MG63 (cell line): ENCODE data around the gene PLEKHJ1. TPM values are rescaled to one million over a fixed set of nuclear protein-coding genes. Genes with fewer than 3 reads are reported as not detected.

Source experiments
- DNase-seq: peaks from one replicate; pipeline ENCODE4 v3.0.0-alpha.2; 2020
- H3K27me3 ChIP-seq: fragments of 250-450 bp; sonication (Bioruptor Pico); 2 replicates; pipeline ENCODE4 v1.5.1; 2020; ENCODE audit warnings: mild to moderate bottlenecking, moderate library complexity
- H3K36me3 ChIP-seq: fragments of 250-450 bp; sonication (Bioruptor Pico); 2 replicates; pipeline ENCODE4 v1.5.1; 2020; ENCODE audit warnings: mild to moderate bottlenecking, moderate library complexity
- H3K4me3 ChIP-seq: fragments of 250-450 bp; sonication (Bioruptor Pico); 2 replicates; pipeline ENCODE4 v1.5.1; 2020; ENCODE audit warnings: mild to moderate bottlenecking, moderate library complexity
- H3K9me3 ChIP-seq: fragments of 250-450 bp; sonication (Bioruptor Pico); 2 replicates; pipeline ENCODE4 v1.5.1; 2020; ENCODE audit warnings: mild to moderate bottlenecking, moderate library complexity
- total RNA-seq: library from RNA; depleted of rRNA; stranded (reverse); fragments of >200 nt; shearing (Covaris generic); gene quantifications from 2 replicates; pipeline ENCODE4 v1.2.3, GENCODE V29; 2014; ENCODE audit warnings: low replicate concordance

Gene PLEKHJ1
- total RNA-seq, 1 experiment from 2014 or later, result 25.6 TPM

- Histone ChIP-seq H3K27me3 (no peaks in the 10 kb centered on the region), H3K9me3 (no peaks in the 10 kb centered on the region), H3K4me3 (no peak overlapping the region), H3K36me3 (peaks cover 10% of the 10 kb centered on the region)
- peak; percentile 26 for DNase-seq
Measured at GRCh38 chr19:2231621-2232221, 4.4 kb downstream of the PLEKHJ1 start.

DNA sequence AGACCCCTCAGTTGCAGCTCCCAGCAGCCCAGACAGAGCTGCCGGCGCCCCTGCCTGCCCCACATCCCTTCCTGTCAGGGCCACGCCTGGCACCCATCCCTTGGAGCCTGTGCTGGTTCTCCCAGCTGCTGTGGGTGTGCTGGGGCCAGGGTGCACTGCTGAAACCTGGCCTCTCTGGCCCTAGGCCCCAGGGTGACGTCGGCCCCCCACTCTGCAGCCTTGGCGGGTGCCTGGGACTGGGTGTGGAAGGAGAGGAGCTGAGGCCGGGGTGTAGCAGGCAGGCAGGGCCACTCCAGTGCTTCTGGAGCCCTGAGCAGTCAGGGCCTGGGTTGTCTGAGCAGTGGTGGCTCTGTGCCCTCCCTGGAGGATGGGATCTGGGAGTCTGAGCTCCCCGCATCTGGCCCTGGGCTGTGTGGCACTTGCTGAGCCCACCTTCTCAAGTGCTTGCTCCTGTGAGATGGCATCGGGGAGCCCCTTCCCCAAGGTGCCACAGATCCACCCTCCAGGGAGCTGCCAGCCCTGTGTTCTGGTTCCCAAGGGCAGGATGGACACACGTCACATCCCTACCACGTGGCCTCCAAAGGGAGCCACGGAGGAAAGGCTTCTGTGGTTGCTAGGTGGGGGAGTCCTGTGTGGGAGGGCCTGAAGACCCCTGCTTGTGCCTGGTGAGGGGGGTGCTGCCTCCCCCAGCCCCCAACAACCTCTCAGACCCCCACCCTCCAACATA lies 5.2 kb downstream of the PLEKHJ1 start:
- H3K36me3 ChIP-seq, result peaks cover 10% of the 10 kb centered on the region
- DNase-seq, result peak; percentile 59
- no peak overlapping the region for H3K4me3 ChIP-seq
- H3K27me3 ChIP-seq, result no peaks in the 10 kb centered on the region
- H3K9me3 ChIP-seq, result no peaks in the 10 kb centered on the region

DNA sequence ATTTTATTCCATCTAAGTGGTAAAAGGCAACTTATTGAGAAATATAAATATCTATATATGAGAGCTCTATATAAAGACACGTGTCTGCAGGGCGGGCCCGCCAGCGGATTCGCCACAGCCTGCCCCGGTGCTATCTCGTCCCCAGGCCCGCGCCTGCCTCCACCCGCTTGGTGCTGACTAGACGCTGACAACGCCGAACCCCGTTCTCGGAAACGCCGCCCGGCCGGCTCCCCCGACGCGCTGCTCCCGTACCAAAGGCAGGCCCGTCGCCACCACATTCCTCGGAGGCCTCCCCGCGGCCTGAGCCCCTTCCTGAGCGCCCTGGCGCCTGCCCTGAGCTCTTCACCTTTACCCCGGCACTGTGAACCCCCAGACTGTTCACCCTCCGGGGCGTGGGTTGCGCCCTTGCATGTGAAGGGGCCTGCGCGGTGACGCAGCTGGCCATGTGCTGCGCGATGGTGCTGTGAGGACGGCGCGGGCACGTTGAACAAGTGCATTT lies 6.0 kb downstream of the PLEKHJ1 start:
- H3K9me3 ChIP-seq, result no peaks in the 10 kb centered on the region
- H3K27me3 ChIP-seq, result no peaks in the 10 kb centered on the region
- peaks cover 10% of the 10 kb centered on the region; the same call in 1 of the 2 replicates for H3K36me3 ChIP-seq
- DNase-seq, result no peak
- H3K4me3 ChIP-seq, result no peak overlapping the region

DNA sequence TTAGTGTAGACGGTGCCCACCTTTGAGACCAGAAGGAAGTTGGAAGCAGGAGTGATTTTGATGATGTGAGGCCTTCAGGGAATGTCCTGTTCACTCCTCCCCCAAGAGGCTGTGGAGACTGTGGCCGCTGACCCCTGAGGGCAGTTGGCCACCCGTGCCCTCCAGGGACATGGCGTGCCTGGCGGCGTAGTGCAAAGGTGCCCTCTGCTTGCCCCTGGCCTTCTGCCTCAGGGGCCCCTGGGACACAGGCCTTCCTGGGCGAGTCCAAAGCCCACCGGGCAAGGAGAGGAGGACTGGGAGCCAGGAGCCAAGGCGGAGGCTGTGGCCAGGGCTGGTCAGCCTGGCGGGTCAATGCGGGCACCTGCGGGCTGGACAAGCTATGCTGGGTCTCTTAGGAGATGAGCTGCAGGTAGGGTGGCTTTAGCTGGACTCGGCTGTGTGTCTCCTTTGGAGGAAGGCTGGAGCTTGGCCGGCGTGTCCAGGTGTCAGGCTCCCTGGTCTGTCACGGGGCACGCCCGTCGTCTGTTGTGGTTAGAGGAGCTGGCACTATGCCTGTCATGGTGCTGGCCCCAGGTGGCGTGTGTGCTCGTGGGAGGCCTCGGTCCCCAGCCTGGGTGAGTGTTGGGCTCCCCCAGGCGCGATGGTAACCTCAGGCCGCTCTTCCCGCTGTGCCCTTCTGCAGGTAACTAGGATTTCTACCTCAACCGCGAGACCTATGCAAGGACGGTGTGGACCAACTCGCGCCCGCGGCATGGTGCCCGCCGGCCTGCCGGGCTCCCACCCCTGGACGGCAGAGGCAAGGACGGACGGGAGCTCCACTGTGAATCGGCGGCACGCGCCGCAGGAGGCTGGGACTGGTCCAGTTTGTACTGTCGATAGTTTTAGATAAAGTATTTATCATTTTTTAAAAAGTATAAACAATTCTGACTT lies 6.8 kb downstream of the PLEKHJ1 start:
- H3K9me3 ChIP-seq, result no peaks in the 10 kb centered on the region
- no peaks in the 10 kb centered on the region for H3K27me3 ChIP-seq
- DNase-seq, result no peak
- H3K4me3 ChIP-seq, result no peak overlapping the region
- H3K36me3 ChIP-seq, result peaks cover 10% of the 10 kb centered on the region; the same call in 1 of the 2 replicates

DNA sequence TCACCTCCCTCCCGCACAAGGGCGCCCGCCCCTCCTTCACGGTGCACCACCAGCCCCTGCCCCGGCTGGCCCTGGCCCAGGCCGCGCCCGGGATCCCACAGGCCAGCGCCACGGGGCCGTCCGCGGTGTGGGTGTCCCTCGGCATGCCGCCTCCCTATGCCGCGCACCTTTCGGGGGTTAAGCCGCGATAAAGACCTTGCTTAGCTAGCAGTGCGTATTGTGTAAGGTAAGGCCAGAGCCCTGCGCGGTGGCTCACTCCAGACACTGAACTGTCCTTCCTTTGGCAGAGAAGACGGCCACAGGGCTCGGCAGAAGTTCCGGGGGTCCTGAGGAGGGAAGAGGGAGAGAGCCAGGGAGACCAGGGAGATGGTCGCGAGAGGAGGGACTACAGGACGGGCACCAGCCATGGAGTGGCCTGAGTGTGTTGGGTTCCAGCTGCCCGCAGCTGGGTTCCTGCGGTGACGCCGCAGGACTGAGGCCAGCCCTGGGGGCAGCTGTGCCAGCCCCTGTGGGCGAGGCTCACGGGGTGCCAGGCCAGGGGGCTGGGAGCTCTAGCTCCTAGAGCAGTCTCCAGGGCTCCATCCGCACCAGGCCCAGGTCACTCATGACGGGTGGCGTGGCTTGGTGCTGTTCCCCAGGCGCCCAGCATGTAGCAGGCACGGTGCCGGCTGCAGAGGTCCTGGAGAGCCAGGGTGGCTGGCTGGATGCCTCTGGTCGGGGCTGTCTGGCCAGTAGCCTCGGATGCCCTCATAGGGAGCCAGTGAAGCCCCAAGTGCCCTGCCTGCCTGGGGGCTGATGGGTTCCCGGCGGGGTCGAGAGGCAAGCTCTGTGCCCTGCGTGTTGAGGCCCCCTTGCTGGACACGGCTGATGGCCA lies 7.7 kb downstream of the PLEKHJ1 start:
- no peak for DNase-seq
- no peaks in the 10 kb centered on the region for H3K27me3 ChIP-seq
- peaks cover 9% of the 10 kb centered on the region; the same call in 1 of the 2 replicates for H3K36me3 ChIP-seq
- H3K4me3 ChIP-seq, result no peak overlapping the region
- no peaks in the 10 kb centered on the region for H3K9me3 ChIP-seq

- no peak for DNase-seq
- no peaks in the 10 kb centered on the region for H3K27me3 ChIP-seq
- H3K36me3 ChIP-seq, result peaks cover 7% of the 10 kb centered on the region; the same call in 1 of the 2 replicates
- H3K4me3 ChIP-seq, result no peak overlapping the region
- no peaks in the 10 kb centered on the region for H3K9me3 ChIP-seq
Measured at GRCh38 chr19:2227415-2228156, 8.5 kb downstream of the PLEKHJ1 start.

DNA sequence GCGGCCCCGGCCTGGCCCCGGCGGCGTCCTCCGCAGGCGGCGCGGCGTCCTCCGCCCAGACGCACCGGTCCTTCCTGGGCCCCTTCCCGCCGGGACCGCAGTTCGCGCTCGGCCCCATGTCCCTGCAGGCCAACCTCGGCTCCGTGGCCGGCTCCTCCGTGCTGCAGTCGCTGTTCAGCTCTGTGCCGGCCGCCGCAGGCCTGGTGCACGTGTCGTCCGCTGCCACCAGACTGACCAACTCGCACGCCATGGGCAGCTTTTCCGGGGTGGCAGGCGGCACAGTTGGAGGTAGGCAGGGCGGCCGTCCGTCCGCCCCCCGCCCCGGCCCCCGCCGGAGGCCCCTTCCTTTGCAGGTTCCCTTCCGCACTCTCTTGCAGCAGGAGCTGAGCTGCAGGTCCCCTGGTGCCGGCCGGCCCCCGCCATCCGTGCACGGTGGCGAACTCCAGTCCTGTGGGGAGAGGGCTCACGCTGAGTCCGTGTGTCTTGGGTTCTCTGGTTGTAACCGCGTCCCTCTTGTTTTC lies 9.2 kb downstream of the PLEKHJ1 start:
- Histone ChIP-seq H3K9me3 (no peaks in the 10 kb centered on the region), H3K27me3 (no peaks in the 10 kb centered on the region), H3K4me3 (no peak overlapping the region), H3K36me3 (peaks cover 9% of the 10 kb centered on the region; the same call in 1 of the 2 replicates)
- DNase-seq, result no peak

DNA sequence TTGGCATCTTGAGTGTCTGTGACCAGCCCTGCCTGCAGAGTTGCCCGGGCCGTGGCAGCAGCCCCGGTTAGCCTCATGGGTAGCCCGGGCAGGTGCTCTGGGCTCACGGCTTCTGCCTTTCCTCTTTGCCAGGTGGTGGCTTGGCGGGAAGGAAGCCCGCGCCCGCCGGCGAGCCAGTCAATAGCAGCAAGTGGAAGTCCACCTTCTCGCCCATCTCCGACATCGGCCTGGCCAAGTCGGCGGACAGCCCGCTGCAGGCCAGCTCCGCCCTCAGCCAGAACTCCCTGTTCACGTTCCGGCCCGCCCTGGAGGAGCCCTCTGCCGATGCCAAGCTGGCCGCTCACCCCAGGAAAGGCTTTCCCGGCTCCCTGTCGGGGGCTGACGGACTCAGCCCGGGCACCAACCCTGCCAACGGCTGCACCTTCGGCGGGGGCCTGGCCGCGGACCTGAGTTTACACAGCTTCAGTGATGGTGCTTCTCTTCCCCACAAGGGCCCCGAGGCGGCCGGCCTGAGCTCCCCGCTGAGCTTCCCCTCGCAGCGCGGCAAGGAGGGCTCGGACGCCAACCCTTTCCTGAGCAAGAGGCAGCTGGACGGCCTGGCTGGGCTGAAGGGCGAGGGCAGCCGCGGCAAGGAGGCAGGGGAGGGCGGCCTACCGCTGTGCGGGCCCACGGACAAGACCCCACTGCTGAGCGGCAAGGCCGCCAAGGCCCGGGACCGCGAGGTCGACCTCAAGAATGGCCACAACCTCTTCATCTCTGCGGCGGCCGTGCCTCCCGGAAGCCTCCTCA lies 9.9 kb downstream of the PLEKHJ1 start:
- no peak for DNase-seq
- Histone ChIP-seq H3K36me3 (peaks cover 5% of the 10 kb centered on the region; the same call in 1 of the 2 replicates), H3K4me3 (no peak overlapping the region), H3K9me3 (no peaks in the 10 kb centered on the region), H3K27me3 (no peaks in the 10 kb centered on the region)

- no peaks in the 10 kb centered on the region for H3K9me3 ChIP-seq
- no peak overlapping the region for H3K4me3 ChIP-seq
- H3K36me3 ChIP-seq, result peaks cover 5% of the 10 kb centered on the region; the same call in 1 of the 2 replicates
Measured at GRCh38 chr19:2225415-2226050, 10.6 kb downstream of the PLEKHJ1 start.

DNA sequence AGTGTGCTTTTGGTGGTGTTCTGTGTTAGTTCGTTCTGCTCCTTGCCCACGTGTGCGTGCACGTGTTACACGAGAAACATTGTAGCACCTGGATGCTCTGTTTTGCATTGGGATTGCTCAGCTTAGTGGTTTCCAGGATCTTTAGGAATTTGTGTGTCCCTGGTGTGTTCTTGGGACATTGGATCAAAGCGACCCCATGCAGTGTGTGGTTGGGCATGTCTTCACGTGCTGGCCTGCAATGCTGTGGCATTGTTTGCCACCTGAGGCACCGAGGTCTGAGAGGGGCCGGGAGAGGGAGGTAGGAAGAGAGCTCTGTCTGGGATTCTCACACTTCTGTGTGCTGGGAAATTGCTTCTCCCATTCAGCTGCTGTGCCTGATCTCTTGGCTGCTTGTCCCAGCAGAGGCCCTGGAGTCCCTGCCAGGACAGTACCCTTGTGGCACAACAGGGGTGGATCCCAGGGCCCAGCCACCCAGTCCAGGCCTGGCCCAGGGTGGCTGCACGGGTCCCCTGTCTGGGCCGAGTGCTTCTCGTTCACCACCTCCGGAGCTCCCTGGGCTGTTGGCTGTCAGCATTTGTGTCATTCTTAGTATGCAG lies 11.3 kb downstream of the PLEKHJ1 start:
- Histone ChIP-seq H3K9me3 (no peaks in the 10 kb centered on the region), H3K4me3 (no peak overlapping the region), H3K27me3 (no peaks in the 10 kb centered on the region), H3K36me3 (peaks cover 5% of the 10 kb centered on the region; the same call in 1 of the 2 replicates)
- DNase-seq, result no peak

More at GRCh38 chr19:2225415-2226050, 10.6 kb downstream of the PLEKHJ1 start:
- no peaks in the 10 kb centered on the region for H3K27me3 ChIP-seq
- no peak for DNase-seq

DNA sequence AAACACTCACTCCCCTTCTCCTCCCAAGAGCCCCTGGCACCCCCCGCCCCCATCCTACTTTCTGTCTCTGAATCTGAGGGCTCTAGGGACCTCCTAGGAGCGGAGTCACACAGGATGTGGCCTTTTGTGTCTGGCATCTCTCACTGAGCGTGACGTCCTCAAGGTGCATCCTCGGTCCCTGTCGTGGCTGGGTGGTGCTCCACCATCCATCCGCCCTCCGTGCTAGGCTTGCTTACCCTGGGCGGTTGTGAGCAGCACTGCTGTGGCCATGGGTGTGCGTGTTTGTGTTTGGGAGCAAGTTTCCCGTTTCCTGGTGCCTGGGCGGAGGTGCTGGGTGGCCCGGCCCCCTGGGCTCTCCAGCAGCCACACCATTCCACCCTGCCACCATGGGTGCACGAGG lies 12.2 kb downstream of the PLEKHJ1 start:
- Histone ChIP-seq H3K27me3 (no peaks in the 10 kb centered on the region), H3K4me3 (no peak overlapping the region), H3K36me3 (peaks cover 5% of the 10 kb centered on the region; the same call in 1 of the 2 replicates), H3K9me3 (no peaks in the 10 kb centered on the region)
- DNase-seq, result no peak

DNA sequence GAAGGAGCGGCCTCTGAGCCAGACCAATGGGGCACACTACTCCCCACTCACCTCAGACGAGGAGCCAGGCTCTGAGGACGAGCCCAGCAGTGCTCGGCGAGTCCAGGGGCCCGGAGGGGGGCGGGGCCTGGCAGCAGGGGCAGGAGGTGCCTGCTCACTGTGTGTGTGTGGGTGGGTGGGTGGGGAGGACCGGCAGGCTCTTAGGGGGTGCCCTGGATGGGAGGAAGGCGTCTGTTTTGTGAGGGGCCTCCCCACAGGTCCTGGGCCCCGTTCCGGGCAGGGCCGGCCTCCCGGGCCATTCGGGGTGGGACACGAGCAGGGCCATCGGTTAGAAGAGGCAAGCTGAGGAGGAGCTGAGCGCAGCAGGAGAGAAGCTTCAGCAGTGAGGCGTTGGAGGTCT lies 12.7 kb downstream of the PLEKHJ1 start:
- no peak for DNase-seq
- Histone ChIP-seq H3K9me3 (no peaks in the 10 kb centered on the region), H3K36me3 (peaks cover 5% of the 10 kb centered on the region; the same call in 1 of the 2 replicates), H3K27me3 (no peaks in the 10 kb centered on the region), H3K4me3 (no peak overlapping the region)

- no peak overlapping the region for H3K4me3 ChIP-seq
- peaks cover 5% of the 10 kb centered on the region; the same call in 1 of the 2 replicates for H3K36me3 ChIP-seq
Measured at GRCh38 chr19:2221918-2222317, 14.2 kb downstream of the PLEKHJ1 start.

More at GRCh38 chr19:2221918-2222317, 14.2 kb downstream of the PLEKHJ1 start:
- no peaks in the 10 kb centered on the region for H3K9me3 ChIP-seq
- no peak for DNase-seq
- no peaks in the 10 kb centered on the region for H3K27me3 ChIP-seq
